ENCODE data around the gene BCAP29. TPM values are rescaled to one million over a fixed set of nuclear protein-coding genes. Genes with fewer than 3 reads are reported as not detected.

BCAP29 gene
- total and polyA plus RNA-seq, 2 of the 8 experiments (the other 6 are each of a cell fraction or from before 2014, with no cell fraction given) = 6.8 to 18.1 TPM

DNA sequence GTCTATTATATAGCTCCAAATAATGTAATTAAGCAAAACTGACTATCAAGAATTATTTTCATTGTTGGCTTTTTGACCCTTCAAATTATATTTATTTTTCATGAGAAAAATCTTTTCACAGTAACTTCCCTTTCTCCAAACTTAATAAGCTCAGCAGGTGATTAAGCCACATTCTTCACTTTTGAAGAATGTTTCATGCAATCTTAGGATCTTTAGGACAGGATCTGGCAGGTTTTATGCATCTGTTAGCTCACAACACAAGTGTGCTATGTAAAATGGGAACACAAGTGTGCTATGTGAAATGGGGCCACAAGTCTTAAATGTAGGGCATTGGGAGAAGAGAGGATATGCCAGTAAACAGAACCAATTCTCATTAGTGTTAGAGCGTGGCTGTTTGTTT is 26.3 kb downstream of the BCAP29 start:
- H3K79me1 ChIP-seq (ENCODE audit: low read depth, low read length) = no peaks in the 10 kb centered on the region
- H3K9me3 ChIP-seq (ENCODE audit: insufficient read depth in 2 of 2, low read depth in 1 of 2, low read length in 1 of 2) = no peaks in the 10 kb centered on the region
- H2BK5ac ChIP-seq (ENCODE audit: low read depth, low read length) = no peak overlapping the region
- 73% methylated on average over 1 of the region's 1 CpG; no CpG with 5 or more reads in 1 of the 2 experiments for WGBS, 2 experiments (ENCODE audit: extremely low coverage in 1 of 2, insufficient coverage in 1 of 2, insufficient read length in 1 of 2, insufficient replicate concordance in 2 of 2, low coverage in 1 of 2, low lambda C conversion rate in 2 of 2, missing lambda C conversion rate in 1 of 2)
- H3K14ac ChIP-seq (ENCODE audit: insufficient read length) = no peak overlapping the region
- H3K4me3 ChIP-seq (ENCODE audit: extremely low read depth in 1 of 4, insufficient read depth in 2 of 4, low read depth in 3 of 4, low read length in 4 of 4) = no peak overlapping the region
- no peak overlapping the region for H2BK20ac ChIP-seq (ENCODE audit: low read length)
- no peak overlapping the region for H2BK15ac ChIP-seq (ENCODE audit: low read length)
- H4K5ac ChIP-seq (ENCODE audit: insufficient read length, low read depth, low read length) = no peak overlapping the region
- no peak overlapping the region for H3K9ac ChIP-seq (replicated peaks in 1 of 4; ENCODE audit: extremely low read depth in 1 of 4, low read depth in 3 of 4, low read length in 3 of 4)
- POLR2A ChIA-PET (ENCODE audit: partially characterized antibody) = interaction anchor here (1.8 kb wide), 1 partner anchor 42 kb away, joined by 6 read pairs; the partner anchor contains the start of genes COG5 and DUS4L
- no peak overlapping the region for H2BK12ac ChIP-seq (ENCODE audit: low read depth, low read length)
- no peak overlapping the region for H3K18ac ChIP-seq (ENCODE audit: extremely low read depth, low read length)
- no peak overlapping the region for H3K4ac ChIP-seq (replicated peaks; ENCODE audit: insufficient read length, low read depth, low read length)
- CTCF ChIA-PET (ENCODE audit: partially characterized antibody) = interaction anchor here (1.2 to 1.6 kb wide), 3 partner anchors 9 to 118 kb away, joined by 3 to 4 read pairs (median 3); no protein-coding TSS in a partner anchor
- H3K4me1 ChIP-seq (replicated peaks in 1 of 4; ENCODE audit: control insufficient read depth in 3 of 4, insufficient read depth in 4 of 4, low read length in 3 of 4) = no peaks in the 10 kb centered on the region
- H4K20me1 ChIP-seq (replicated peaks in 1 of 2; ENCODE audit: control insufficient read depth in 1 of 2, insufficient read depth in 2 of 2, low read length in 2 of 2) = no peaks in the 10 kb centered on the region
- H2AK5ac ChIP-seq (ENCODE audit: low read depth, low read length) = no peak overlapping the region
- H3K56ac ChIP-seq (replicated peaks; ENCODE audit: insufficient read length, low read depth, low read length) = no peak overlapping the region
- no peaks in the 10 kb centered on the region for H3K79me2 ChIP-seq (ENCODE audit: control insufficient read depth in 1 of 2, insufficient read depth in 2 of 2, low read length in 2 of 2)
- H3K27me3 ChIP-seq (replicated peaks in 1 of 4; ENCODE audit: control insufficient read depth in 3 of 4, extremely low read depth in 1 of 4, insufficient read depth in 3 of 4, low read length in 3 of 4) = no peaks in the 10 kb centered on the region
- no peak overlapping the region for H3K27ac ChIP-seq (ENCODE audit: low read depth, low read length)
- H4K91ac ChIP-seq (replicated peaks; ENCODE audit: insufficient read length, low read length) = no peak overlapping the region
- H3K36me3 ChIP-seq (ENCODE audit: control insufficient read depth in 2 of 4, insufficient read depth in 4 of 4, low read length in 3 of 4) = no peaks in the 10 kb centered on the region
- H3K23ac ChIP-seq (ENCODE audit: insufficient read length) = no peak overlapping the region
- H3K23me2 ChIP-seq (ENCODE audit: low read depth, low read length) = no peaks in the 10 kb centered on the region
- H2AFZ ChIP-seq (ENCODE audit: low read length) = no peak overlapping the region
- DNase-seq (ENCODE audit: low read depth in 1 of 2, low spot score in 2 of 2) = no peak
- H4K8ac ChIP-seq (ENCODE audit: extremely low read depth, insufficient read depth, low read length) = no peak overlapping the region
- no peak overlapping the region for H2BK120ac ChIP-seq (replicated peaks; ENCODE audit: low read depth, low read length)
- no peak for FAIRE-seq
- H3K4me2 ChIP-seq (ENCODE audit: insufficient read depth in 1 of 2, low read depth in 2 of 2, low read length in 2 of 2) = no peak overlapping the region
- TF ChIP-seq SIX5 (IDR thresholded peaks at IDR 0.05; ENCODE audit: low read depth, low read length) (no peak), RAD21 (IDR thresholded peaks at IDR 0.05 in 1 of 2, conservative IDR thresholded peaks at IDR 0.05 in 1 of 2; ENCODE audit: low read depth in 2 of 2, low read length in 2 of 2) (no peak), YY1 (IDR thresholded peaks at IDR 0.05; ENCODE audit: low read depth, low read length) (no peak), FOSL1 (IDR thresholded peaks at IDR 0.05; ENCODE audit: insufficient read depth, low read depth, low read length) (no peak), GTF2F1 (IDR thresholded peaks at IDR 0.05; ENCODE audit: borderline replicate concordance, low read depth, low read length) (no peak), POLR2A (IDR thresholded peaks at IDR 0.05; ENCODE audit: control extremely low read depth in 1 of 2, low read depth in 2 of 2, low read length in 2 of 2) (no peak), BCL11A (IDR thresholded peaks at IDR 0.05; ENCODE audit: low read depth in 2 of 2, low read length in 2 of 2) (no peak), EGR1 (IDR thresholded peaks at IDR 0.05; ENCODE audit: borderline replicate concordance, low read depth, low read length) (no peak)
- TF ChIP-seq, protein P1, sequence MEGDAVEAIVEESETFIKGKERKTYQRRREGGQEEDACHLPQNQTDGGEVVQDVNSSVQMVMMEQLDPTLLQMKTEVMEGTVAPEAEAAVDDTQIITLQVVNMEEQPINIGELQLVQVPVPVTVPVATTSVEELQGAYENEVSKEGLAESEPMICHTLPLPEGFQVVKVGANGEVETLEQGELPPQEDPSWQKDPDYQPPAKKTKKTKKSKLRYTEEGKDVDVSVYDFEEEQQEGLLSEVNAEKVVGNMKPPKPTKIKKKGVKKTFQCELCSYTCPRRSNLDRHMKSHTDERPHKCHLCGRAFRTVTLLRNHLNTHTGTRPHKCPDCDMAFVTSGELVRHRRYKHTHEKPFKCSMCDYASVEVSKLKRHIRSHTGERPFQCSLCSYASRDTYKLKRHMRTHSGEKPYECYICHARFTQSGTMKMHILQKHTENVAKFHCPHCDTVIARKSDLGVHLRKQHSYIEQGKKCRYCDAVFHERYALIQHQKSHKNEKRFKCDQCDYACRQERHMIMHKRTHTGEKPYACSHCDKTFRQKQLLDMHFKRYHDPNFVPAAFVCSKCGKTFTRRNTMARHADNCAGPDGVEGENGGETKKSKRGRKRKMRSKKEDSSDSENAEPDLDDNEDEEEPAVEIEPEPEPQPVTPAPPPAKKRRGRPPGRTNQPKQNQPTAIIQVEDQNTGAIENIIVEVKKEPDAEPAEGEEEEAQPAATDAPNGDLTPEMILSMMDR (IDR thresholded peaks at IDR 0.05; ENCODE audit: control extremely low read depth in 1 of 3, insufficient read depth in 1 of 3, low read depth in 1 of 3, low read length in 3 of 3) = no peak

All from H1 (cell line).